WTC11 (cell line): ENCODE data around the gene IL31.
"Not testable (repeated sequence)": the region's sequence is repeated elsewhere in the genome, so short reads cannot be mapped to it uniquely, and the experiment has no call there.

ENCODE experiments used
- ATF2 ChIP-seq: sonication (generic); formaldehyde crosslinking; IDR thresholded peaks from 2 replicates; pipeline ENCODE4 v1.8.1; 2022; ENCODE audit warnings: low read depth, missing genetic modification reagents, borderline replicate concordance
- CTCF ChIP-seq: fragments of 200-600 bp; IDR thresholded peaks from 2 replicates; pipeline ENCODE4 v1.8.0; 2022; ENCODE audit warnings: antibody characterized with exemption
- FOXK1 ChIP-seq: sonication (generic); formaldehyde crosslinking; IDR thresholded peaks from 2 replicates; pipeline ENCODE4 v1.8.0; 2022; ENCODE audit warnings: mild to moderate bottlenecking, moderate library complexity, missing genetic modification reagents
- JUN ChIP-seq: sonication (generic); formaldehyde crosslinking; IDR thresholded peaks from 2 replicates; pipeline ENCODE4 v1.8.0; 2023; ENCODE audit warnings: mild to moderate bottlenecking, missing genetic modification reagents
- MAX ChIP-seq: sonication (generic); formaldehyde crosslinking; IDR thresholded peaks from 2 replicates; pipeline ENCODE4 v1.8.0; 2022; ENCODE audit warnings: mild to moderate bottlenecking, missing genetic modification reagents
- NFATC4 ChIP-seq: fragments of 250-450 bp; sonication (Bioruptor Pico); IDR thresholded peaks from 2 replicates; pipeline ENCODE4 v1.9.0; 2021; ENCODE audit warnings: mild to moderate bottlenecking
- NFYB ChIP-seq: sonication (generic); formaldehyde crosslinking; conservative IDR thresholded peaks from 2 replicates; pipeline ENCODE4 v1.8.0; 2022; ENCODE audit warnings: low read depth, missing genetic modification reagents
- TP53 ChIP-seq: sonication (generic); formaldehyde crosslinking; IDR thresholded peaks from 2 replicates; pipeline ENCODE4 v1.8.1; 2023; ENCODE audit warnings: mild to moderate bottlenecking, missing genetic modification reagents
- USF1 ChIP-seq: sonication (generic); formaldehyde crosslinking; IDR thresholded peaks from 2 replicates; pipeline ENCODE4 v1.8.0; 2022; ENCODE audit warnings: mild to moderate bottlenecking, missing genetic modification reagents
- ZNF138 ChIP-seq: sonication (generic); formaldehyde crosslinking; conservative IDR thresholded peaks from 2 replicates; pipeline ENCODE4 v1.8.1; 2022; ENCODE audit warnings: mild to moderate bottlenecking, moderate library complexity, missing genetic modification reagents

- not testable (repeated sequence) for TF ChIP-seq NFATC4 (CRISPR knock-in tag); NFYB (CRISPR knock-in tag); ATF2 (CRISPR knock-in tag); TP53 (CRISPR knock-in tag); USF1 (CRISPR knock-in tag); CTCF; FOXK1 (CRISPR knock-in tag); MAX (CRISPR knock-in tag); JUN; ZNF138 (CRISPR knock-in tag)
These were observed 28.8 kb upstream of the IL31 start for GRCh38 chr12:122202811-122203210.
